ENCODE data around the gene SCGB3A1. TPM values are rescaled to one million over a fixed set of nuclear protein-coding genes. Genes with fewer than 3 reads are reported as not detected.

The SCGB3A1 gene
- total RNA-seq, 1 experiment from 2014 or later, result not detected

- Mint-ChIP-seq H3K27me3 (ENCODE audit: low read depth) (peaks cover 2% of the 10 kb centered on the region; the same call in 1 of the 2 replicates), H3K9me3 (0 out of 5 replicates have a peak, but pooled peaks cover 0 to 2% of the 10 kb centered on the region in 2 experiments), H3K4me3 (no peak overlapping the region), H3K27ac (no peak overlapping the region; a peak in 1 of 7 replicates), H3K36me3 (ENCODE audit: insufficient read depth in 1 of 3, low read depth in 3 of 3) (no peaks in the 10 kb centered on the region), H3K4me1 (peaks cover 5 to 6% of the 10 kb centered on the region in 2 experiments; a peak in 2 of 4 replicates)
- Histone ChIP-seq H3K4me2 (ENCODE audit: insufficient read depth, insufficient read length, low read length) (no peak overlapping the region), H3K23ac (ENCODE audit: insufficient read length, low read depth, low read length) (no peak overlapping the region), H2BK15ac (ENCODE audit: low read depth, low read length) (no peak overlapping the region), H2AK5ac (ENCODE audit: insufficient read length, low read length) (no peak overlapping the region), H3K9ac (ENCODE audit: extremely low read depth, insufficient read length, low read length) (no peak overlapping the region), H3K4ac (ENCODE audit: low read depth, low read length) (no peak overlapping the region), H3K4me1 (ENCODE audit: insufficient read depth, low read length) (no peaks in the 10 kb centered on the region), H3K56ac (ENCODE audit: insufficient read length, low read depth, low read length) (no peak overlapping the region), H2BK120ac (ENCODE audit: low read depth, low read length, poor library complexity, severe bottlenecking) (no peak overlapping the region), H3K79me2 (ENCODE audit: insufficient read depth, low read length) (no peaks in the 10 kb centered on the region), H2BK12ac (ENCODE audit: insufficient read length, low read depth, low read length) (no peak overlapping the region), H3K23me2 (ENCODE audit: insufficient read length, low read depth, low read length, poor library complexity, severe bottlenecking) (no peaks in the 10 kb centered on the region), H2BK20ac (ENCODE audit: low read depth, low read length, poor library complexity, severe bottlenecking) (no peak overlapping the region), H3K14ac (ENCODE audit: insufficient read depth, low read length) (no peak overlapping the region), H3K79me1 (ENCODE audit: insufficient read depth, low read depth, low read length, poor library complexity, severe bottlenecking) (no peaks in the 10 kb centered on the region), H2AFZ (ENCODE audit: low read length) (no peak overlapping the region), H3K9me3 (ENCODE audit: control insufficient read depth, low read depth, low read length) (no peaks in the 10 kb centered on the region), H4K5ac (ENCODE audit: insufficient read length, low read depth, low read length) (no peak overlapping the region), H4K8ac (replicated peaks; ENCODE audit: insufficient read length, low read depth, low read length) (no peak overlapping the region), H4K91ac (ENCODE audit: insufficient read length, low read depth, low read length) (no peak overlapping the region), H3T11ph (ENCODE audit: low read length) (no peak overlapping the region), H4K20me1 (ENCODE audit: control insufficient read depth, insufficient read depth, insufficient read length) (no peaks in the 10 kb centered on the region), H3K18ac (ENCODE audit: insufficient read length, low read depth, low read length) (no peak overlapping the region), H2BK5ac (ENCODE audit: insufficient read length, low read length) (no peak overlapping the region), H3K27ac (ENCODE audit: insufficient read length, low read depth, low read length) (no peak overlapping the region), H3K27me3 (ENCODE audit: insufficient read depth, low read length) (no peaks in the 10 kb centered on the region)
- no peak for DNase-seq
- TF ChIP-seq CTCF (conservative IDR thresholded peaks at IDR 0.05), result no peak
- WGBS (ENCODE audit: extremely low coverage, insufficient read length, low lambda C conversion rate), result no CpG with 5 or more reads among the region's 25 CpGs
These were observed 38.6 kb upstream of the SCGB3A1 start for GRCh38 chr5:180629831-180630382.
